NCI-H526 (cell line): ENCODE data around the gene KLHL1.

Source experiments
- DNase-seq, 2 experiments: peaks; one replicate each; lab custom pipeline; 2025; lab: John Stamatoyannopoulos, UW

KLHL1 gene

GRCh38 chr13:69683921-69684686, 424.1 kb downstream of the KLHL1 start:
- DNase-seq: no peak

- DNase-seq: no peak
Observed at GRCh38 chr13:69681722-69682121, 426.5 kb downstream of the KLHL1 start.

GRCh38 chr13:69677343-69677742, 430.9 kb downstream of the KLHL1 start:
- no peak for DNase-seq

- no peak for DNase-seq
Observed at GRCh38 chr13:69676286-69676685, 432.0 kb downstream of the KLHL1 start.

- no peak for DNase-seq
Observed at GRCh38 chr13:69660155-69660554, 448.1 kb downstream of the KLHL1 start.

- no peak for DNase-seq
Observed at GRCh38 chr13:69657676-69658075, 450.6 kb downstream of the KLHL1 start.

GRCh38 chr13:69654392-69654791, 453.9 kb downstream of the KLHL1 start:
- DNase-seq: no peak
